MM.1S (cell line): ENCODE measurements around the gene SCN2A.

ENCODE experiments used
- CTCF ChIP-seq: fragments of 300-600 bp; sonication (generic); IDR thresholded peaks from 2 replicates; pipeline ENCODE4 v1.5.1; 2016; ENCODE audit warnings: antibody characterized with exemption, low read length, mixed read lengths
- EZH2 ChIP-seq: fragments of 300-600 bp; sonication (generic); optimal IDR thresholded peaks from 2 replicates; pipeline ENCODE3; 2017; ENCODE audit warnings: low read depth, mild to moderate bottlenecking, antibody characterized with exemption, low read length, mixed read lengths
- EZH2phosphoT487 ChIP-seq: fragments of 300-600 bp; sonication (generic); IDR thresholded peaks from 2 replicates; pipeline ENCODE4 v1.6.1; 2018; ENCODE audit warnings: antibody characterized with exemption, low read length

GRCh38 chr2:165406173-165406572 lies 167.0 kb downstream of the SCN2A start:
- TF ChIP-seq CTCF (no peak), EZH2phosphoT487 (no peak), EZH2 (no peak)
